SIG-M5 treated with dmso at 0.1 percent for 504 hours (cell line): Measurements from ENCODE around the gene KLHDC9.
A peak's percentile ranks its signal among the peaks of the same experiment; 100 is the strongest.

Source experiments
- DNase-seq: peaks from one replicate; lab custom pipeline; 2025; ENCODE audit not compliant: unreplicated experiment; lab: John Stamatoyannopoulos, UW

KLHDC9 gene

GRCh38 chr1:161128591-161129420 lies 30.6 kb downstream of the KLHDC9 start:
- DNase-seq: no peak

DNA sequence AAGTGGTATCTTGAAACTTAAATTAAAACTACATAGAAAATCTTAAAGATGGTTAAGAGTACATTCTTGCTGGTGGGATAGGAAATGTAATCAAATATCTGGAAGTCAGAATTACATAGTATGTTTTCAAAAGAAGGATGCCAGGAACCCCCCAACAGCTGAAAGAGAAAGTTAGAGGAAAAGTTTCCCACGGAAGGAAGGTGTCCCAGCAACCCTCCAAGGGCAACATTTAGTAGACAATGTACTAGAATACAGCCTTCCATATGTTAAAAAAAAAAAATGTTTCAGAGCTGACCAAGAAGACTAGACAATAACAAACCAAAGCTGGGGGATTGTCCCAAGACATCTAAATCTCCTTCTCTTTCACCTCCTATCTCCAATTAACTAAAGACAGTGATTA lies 32.1 kb downstream of the KLHDC9 start:
- no peak for DNase-seq

- peak; percentile 51 for DNase-seq
Measured at GRCh38 chr1:161131523-161132409, 33.6 kb downstream of the KLHDC9 start.

DNA sequence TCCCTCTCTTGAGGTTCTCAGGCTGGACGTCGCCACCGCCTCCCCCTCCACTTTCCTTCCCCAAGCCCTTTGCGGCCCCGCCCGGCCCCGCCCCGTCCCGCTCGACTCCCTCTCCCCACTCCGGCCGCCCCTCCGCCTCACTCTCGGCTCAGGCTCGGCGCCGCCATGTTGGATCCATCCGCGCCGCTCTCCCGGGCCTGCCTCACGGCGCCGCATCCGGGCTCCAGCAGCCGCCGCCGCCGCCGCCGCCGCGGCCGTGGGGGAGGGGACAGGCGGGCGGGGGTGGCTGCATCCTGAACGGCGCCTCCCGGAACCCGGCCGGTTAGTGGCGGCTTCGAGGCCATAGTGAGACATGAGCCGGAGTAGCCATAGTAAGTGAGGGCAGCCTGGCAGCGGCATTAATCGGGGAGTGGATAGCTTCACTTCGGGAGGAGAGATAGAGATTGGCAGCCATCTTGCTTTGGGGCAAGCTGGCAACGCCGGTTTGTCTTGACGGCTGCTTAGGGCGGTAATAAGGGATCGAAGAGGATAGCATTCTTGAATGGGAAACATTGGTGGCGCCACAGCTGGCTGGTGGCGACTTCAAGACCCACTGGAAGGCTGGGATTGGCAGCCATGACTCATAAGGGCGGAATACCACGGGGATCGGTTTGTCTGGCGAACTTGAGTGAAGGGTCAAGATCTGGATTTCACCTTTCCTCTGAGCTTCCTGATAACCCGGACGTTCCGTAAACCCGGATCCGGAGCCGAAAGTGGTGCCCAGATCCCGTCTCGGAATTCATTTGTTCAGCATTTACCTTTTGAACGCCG lies 34.5 kb downstream of the KLHDC9 start, which contains the start of gene DEDD:
Gene DEDD, minus strand, starts transcription at position 258 of the 810 bp plus-strand sequence. CDS start 8,205 bp downstream, outside the sequence.
- peak; percentile 100 for DNase-seq

DNA sequence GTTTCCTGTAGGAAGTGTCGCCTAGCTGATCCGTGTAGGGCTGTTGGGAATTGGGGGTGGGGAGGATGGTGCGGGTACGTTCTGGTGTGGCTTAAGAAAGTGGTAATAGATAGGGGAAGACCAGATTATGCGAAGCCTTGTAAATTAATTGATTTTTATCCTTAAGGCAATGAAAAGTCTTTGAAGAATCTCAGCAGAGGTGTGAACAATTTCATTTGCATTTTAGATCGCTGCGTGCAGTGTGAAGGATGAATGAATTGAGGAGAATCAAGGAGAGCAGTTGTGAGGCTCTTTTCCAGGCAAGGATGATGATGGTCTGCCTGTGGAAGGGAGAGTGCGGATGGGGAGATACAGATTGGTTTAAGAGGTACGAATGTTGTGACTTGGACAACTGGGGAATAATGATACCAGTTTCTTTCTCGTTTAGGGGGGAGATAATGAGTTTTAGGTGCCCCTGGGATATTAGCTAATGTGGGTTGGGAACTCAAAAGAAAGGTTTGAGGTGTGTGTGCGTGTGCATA lies 35.1 kb downstream of the KLHDC9 start:
- no peak for DNase-seq

DNA sequence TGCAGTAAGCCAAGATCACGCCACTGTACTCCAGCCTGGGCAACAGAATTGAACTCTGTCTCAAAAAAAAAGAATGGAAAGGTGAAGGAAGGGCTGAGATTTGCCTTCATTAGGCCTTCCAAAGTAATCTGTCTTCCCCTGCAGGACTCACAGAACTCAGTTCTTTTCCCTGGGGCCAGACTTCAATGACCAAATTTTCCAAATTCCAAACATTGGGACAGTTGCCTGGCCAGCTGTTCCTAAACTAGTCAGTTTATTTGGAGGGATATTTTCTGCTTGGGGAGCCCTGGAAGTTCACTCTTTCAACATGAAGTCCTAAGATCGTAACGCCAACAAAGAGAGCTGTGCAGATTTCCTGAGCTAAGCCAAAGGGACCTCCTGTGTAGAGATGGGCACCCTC lies 39.7 kb downstream of the KLHDC9 start:
- DNase-seq: no peak

DNA sequence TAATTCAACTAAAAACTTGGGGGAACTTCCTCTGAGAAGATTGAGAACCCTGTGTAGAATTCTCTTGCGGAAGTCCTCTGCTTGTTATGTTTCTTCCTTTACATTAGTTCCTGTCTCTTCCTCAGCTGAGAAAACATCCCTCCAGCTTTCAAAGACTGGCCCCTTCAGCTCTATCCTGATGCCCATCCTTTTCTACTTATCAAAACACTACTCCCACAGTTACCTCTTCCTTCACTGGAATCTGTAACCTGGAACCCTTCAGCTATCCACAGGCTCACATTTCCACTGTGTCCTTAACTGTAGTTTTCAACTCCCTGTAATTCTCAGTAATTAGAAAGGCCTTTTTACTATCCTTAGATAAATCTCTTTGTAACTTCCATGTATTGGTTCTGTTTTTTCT lies 40.3 kb downstream of the KLHDC9 start:
- no peak for DNase-seq

DNA sequence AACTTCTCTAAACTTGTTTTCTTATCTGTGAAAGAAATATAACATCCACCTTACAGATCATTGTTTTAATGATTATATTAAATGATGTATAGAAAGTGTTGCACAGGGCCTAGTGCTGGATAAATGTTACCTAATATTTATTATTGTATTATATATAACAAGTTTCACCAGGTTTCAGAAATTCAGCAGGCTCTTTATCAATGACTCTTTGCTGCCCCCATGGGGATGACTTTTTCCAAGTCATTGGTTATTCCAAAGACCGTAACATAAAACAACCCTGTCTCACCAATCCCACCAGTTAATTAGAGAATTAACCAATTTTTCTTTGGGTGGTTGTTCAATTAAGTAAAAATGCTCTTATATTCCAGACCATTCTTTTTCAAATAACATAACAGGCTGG lies 41.6 kb downstream of the KLHDC9 start:
- peak; percentile 59 for DNase-seq

DNA sequence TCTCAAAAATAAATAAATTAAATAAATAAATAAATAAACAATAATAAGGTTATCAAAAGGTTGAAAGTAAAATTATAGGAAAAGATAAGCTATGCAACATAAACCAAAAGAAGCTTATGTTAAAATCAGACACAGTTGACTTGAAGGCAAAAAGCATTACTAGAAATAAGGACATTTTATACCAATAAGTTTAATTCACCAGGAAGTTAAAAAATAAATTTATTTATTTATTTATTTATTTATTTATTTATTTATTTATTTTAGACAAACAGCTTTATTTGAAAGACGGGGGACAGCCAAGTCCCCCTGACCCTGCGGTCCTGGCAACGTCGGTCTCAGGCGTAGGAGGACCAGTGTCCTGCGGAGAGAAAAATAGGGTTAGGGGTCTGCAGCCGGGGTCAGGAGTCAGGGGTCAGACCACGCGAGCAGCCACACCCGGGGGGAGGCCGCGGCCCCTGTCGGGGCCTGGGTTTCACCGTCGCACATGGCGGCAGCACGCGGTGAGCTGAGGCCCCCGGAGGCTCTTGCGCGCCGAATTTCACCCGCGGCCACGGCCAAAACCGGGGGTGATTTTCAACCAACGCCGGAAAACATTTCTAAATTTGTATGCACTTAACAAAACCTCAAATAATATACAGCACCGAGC lies 42.7 kb downstream of the KLHDC9 start:
- no peak for DNase-seq

- DNase-seq: no peak
Measured at GRCh38 chr1:161145832-161146231, 47.7 kb downstream of the KLHDC9 start.
